NCI-H146 treated with DMSO at 0.1 percent for 48 hours (cell line): ENCODE results near the gene HDAC5.
"Not testable (repeated sequence)": the region's sequence is repeated elsewhere in the genome, so short reads cannot be mapped to it uniquely, and the experiment has no call there.

Experiments used
- DNase-seq: peaks from one replicate; lab custom pipeline; 2025; ENCODE audit not compliant: unreplicated experiment; lab: John Stamatoyannopoulos, UW

The HDAC5 gene

GRCh38 chr17:44133918-44134476, 10.6 kb upstream of the HDAC5 start:
- no peak for DNase-seq

- DNase-seq: no peak
Observed at GRCh38 chr17:44132275-44132821, 8.9 kb upstream of the HDAC5 start.

GRCh38 chr17:44131372-44131771, 7.9 kb upstream of the HDAC5 start:
- not testable (repeated sequence) for DNase-seq

GRCh38 chr17:44130693-44131349, 7.4 kb upstream of the HDAC5 start:
- no peak for DNase-seq

DNA sequence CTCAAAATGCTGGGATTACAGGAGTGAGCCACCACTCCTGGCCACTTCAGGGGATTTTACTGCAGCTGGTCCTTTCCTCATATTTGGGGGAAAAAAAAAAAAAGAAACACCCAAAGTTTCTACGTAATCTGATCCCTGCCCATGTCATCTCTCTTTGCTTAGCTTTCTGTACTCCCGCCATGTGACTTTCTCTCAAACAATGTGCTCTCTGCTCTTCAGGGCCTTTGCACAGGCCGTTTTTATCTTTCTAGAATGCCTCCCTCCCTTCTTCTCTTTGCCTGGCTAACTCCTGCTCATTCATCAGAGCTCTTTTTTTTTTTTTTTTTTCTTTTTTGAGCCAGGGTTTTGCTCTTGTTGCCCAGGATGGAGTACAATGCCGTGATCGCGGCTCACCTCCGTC, 4.9 kb upstream of the HDAC5 start:
- DNase-seq: no peak

GRCh38 chr17:44124118-44124438, 637 bp upstream of the HDAC5 start:
- no peak for DNase-seq

DNA sequence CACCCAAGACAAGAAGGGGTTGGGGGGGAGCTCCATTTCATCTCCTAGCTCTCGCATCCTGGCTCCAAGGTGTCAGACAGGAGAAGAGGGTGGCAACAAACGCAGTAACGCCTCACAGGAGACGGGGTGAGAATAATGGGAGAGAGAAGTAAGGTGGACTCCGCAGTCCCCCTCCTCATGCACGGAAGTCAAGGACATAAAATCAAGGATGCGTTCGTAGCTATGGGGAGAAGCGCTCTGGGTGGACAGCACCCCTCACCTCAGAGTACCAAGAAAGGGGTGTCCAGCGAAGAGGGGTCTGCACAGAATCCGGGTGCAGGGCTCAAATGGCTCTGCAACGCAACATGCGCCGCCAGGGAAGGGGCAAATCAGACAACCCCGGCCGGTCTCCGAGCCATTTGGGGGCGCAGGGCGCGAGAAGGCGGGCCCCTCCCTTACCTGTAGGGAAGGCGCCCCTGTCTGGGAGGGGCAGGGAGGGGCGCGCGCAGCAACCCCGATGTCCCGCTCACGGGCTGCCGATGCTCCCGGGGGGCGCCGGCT, 555 bp downstream of the HDAC5 start:
- DNase-seq: no peak

DNA sequence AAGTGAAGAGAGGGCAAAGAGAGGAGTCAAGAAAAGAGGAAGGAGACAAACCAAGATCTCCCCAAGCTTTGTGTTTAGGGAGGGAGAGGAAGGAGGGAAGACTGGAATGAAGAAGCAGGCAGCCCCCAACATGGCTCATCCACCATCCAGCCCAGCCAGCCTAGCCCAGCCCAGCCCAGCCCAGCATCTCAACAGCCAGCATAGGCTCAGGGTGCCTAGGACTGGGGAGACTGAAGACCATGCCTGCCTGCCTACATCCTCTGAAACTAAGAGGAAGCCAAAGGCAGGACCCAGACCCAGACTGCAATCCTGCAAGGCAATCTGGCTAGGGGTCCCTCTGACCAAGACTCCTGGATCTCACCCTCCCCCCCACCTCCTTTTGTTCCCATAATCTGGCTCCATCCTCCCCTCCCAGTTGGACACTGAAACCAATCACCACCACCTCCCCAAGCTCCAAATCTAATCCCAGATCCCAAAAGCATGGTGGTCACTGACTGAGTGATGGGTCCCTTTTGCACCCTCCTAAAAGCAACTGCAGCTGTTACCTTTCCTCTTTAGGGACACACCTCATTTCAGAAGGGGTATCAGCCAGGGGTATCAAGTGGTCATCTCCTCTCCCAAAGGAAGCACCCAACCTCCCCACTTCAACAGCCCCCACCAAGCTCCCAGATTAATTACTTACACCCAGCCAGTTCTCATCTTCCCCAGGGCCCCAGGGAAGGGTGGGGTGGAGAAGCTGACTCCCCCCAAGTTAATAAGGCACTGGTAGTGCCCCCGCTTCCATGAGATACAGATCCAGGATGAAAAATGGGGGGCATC, 1.2 kb downstream of the HDAC5 start:
- DNase-seq: no peak

- DNase-seq: no peak
Observed at GRCh38 chr17:44120851-44121605, 2.4 kb downstream of the HDAC5 start.

DNA sequence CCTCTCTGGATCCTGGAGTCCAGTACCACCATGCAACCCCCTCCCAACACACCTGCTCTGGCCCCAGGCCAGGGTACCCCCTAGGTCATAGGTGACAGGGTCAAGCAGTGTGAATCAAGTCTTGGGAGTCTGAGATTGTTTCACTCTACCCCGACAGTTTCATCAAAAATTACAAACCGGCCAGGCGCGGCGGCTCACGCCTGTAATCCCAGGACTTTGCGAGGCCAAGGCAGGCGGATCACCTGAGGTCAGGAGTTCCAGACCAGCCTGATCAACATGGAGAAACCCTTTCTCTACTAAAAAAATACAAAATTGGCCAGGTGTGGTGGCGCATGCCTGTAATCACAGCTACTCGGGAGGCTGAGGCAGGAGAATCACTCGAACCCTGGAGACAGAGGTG, 3.2 kb downstream of the HDAC5 start:
- DNase-seq: not testable (repeated sequence)

DNA sequence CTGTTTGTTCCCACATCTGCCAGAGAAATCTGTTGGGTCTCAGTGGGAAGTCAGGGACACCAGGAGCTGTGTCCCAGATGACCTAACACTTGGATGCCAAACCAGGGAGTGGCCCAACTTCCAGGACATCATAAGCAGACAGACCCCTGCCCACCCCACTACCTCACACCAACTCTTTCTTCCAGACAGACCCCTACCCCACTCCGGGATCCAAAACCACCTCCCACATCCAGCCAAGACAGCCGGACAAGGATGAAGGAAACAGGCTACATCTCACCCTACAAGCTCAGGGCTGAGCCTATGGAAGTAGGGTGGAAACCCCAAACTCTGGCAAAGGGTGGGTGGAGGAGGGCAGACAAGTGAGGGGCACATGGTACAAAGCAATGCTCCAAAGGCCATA, 3.6 kb downstream of the HDAC5 start:
- no peak for DNase-seq

GRCh38 chr17:44119062-44119461, 4.4 kb downstream of the HDAC5 start:
- DNase-seq: no peak

GRCh38 chr17:44118427-44119050, 4.9 kb downstream of the HDAC5 start:
- no peak for DNase-seq

- DNase-seq: no peak
Observed at GRCh38 chr17:44117351-44117750, 6.1 kb downstream of the HDAC5 start.

GRCh38 chr17:44115585-44116415, 7.6 kb downstream of the HDAC5 start:
- DNase-seq: no peak

- no peak for DNase-seq
Observed at GRCh38 chr17:44113868-44114840, 9.3 kb downstream of the HDAC5 start.

GRCh38 chr17:44113382-44113781, 10.1 kb downstream of the HDAC5 start:
- DNase-seq: no peak
